Endothelial cell (in vitro differentiated cells): ENCODE measurements around the gene HOPX. TPM values are rescaled to one million over a fixed set of nuclear protein-coding genes. Genes with fewer than 3 reads are reported as not detected.
A peak's percentile ranks its signal among the peaks of the same experiment; 100 is the strongest.

ENCODE experiments used
- DNase-seq: peaks from one replicate; pipeline ENCODE4 v3.0.0; 2021; ENCODE audit warnings: low spot score
- H3K27ac Mint-ChIP-seq: one replicate; pipeline ENCODE4 v1.8.0; 2021; ENCODE audit warnings: mixed read lengths, inconsistent platforms; ENCODE audit not compliant: unreplicated experiment
- H3K27me3 Mint-ChIP-seq: one replicate; pipeline ENCODE4 v1.8.0; 2021; ENCODE audit warnings: mild to moderate bottlenecking, moderate library complexity, mixed read lengths, inconsistent platforms; ENCODE audit not compliant: unreplicated experiment
- H3K36me3 Mint-ChIP-seq: one replicate; pipeline ENCODE4 v1.8.0; 2021; ENCODE audit warnings: mild to moderate bottlenecking, low read depth, mixed read lengths, inconsistent platforms; ENCODE audit not compliant: unreplicated experiment
- H3K4me1 Mint-ChIP-seq: one replicate; pipeline ENCODE4 v1.8.0; 2021; ENCODE audit warnings: mild to moderate bottlenecking, mixed read lengths, inconsistent platforms; ENCODE audit not compliant: unreplicated experiment
- H3K4me3 Mint-ChIP-seq: one replicate; pipeline ENCODE4 v1.8.0; 2021; ENCODE audit warnings: mild to moderate bottlenecking, mixed read lengths, inconsistent platforms; ENCODE audit not compliant: unreplicated experiment
- H3K9me3 Mint-ChIP-seq: one replicate; pipeline ENCODE4 v1.8.0; 2021; ENCODE audit warnings: mixed read lengths, inconsistent platforms; ENCODE audit not compliant: unreplicated experiment
- total RNA-seq: library from RNA; stranded (reverse); fragmentation: NEBNext Ultra II Directional; extraction: Animal tissue kit (Norgen Biotek cat#: 25700); gene quantifications from one replicate; pipeline ENCODE4 v1.2.1, GENCODE V29; 2021; ENCODE audit not compliant: unreplicated experiment
- TF ChIP-seq, protein P1 (sequence below): fragments of 200-600 bp; sonication (generic); IDR thresholded peaks from one replicate; pipeline ENCODE4 v1.5.0; 2021; ENCODE audit warnings: antibody characterized with exemption; ENCODE audit not compliant: unreplicated experiment

The HOPX gene
- total RNA-seq, 1 donor from 2014 or later: 4.2 TPM

DNA sequence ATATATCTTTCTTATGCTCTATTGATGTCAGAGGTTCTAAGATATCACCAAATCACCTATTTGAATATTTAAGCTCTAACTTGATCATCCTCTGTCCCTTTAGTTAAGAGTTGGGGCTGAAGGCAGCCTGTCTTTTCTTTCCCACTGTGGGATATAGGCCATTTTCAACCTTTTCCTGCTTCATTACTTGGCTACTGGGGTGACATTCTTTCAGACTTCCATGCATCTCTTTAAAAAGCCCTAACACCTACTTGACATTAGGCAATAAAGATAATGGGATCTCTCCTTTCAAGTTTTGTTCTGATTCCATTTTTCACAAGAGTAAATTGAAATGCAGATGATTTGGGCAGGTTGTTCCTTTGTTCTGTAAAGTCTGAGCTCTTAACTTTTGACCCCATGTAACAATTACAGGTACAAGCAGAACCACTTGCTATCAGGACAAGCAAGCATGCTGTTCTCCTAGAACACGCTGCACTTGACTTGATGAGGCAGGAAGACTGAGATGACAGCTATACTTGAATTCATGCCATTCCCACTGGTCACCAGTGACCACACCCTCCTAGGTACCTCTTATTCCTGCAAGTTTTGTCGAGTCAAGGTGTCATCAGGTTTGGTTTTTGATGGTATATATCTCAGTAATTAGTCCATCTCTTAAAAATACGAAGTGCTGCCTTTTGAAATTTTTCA, 18.2 kb downstream of the HOPX start:
- TF ChIP-seq, protein P1, sequence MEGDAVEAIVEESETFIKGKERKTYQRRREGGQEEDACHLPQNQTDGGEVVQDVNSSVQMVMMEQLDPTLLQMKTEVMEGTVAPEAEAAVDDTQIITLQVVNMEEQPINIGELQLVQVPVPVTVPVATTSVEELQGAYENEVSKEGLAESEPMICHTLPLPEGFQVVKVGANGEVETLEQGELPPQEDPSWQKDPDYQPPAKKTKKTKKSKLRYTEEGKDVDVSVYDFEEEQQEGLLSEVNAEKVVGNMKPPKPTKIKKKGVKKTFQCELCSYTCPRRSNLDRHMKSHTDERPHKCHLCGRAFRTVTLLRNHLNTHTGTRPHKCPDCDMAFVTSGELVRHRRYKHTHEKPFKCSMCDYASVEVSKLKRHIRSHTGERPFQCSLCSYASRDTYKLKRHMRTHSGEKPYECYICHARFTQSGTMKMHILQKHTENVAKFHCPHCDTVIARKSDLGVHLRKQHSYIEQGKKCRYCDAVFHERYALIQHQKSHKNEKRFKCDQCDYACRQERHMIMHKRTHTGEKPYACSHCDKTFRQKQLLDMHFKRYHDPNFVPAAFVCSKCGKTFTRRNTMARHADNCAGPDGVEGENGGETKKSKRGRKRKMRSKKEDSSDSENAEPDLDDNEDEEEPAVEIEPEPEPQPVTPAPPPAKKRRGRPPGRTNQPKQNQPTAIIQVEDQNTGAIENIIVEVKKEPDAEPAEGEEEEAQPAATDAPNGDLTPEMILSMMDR: no peak
- H3K9me3 Mint-ChIP-seq: no peaks in the 10 kb centered on the region
- DNase-seq: no peak
- H3K4me1 Mint-ChIP-seq: peaks cover 4% of the 10 kb centered on the region
- peaks cover 2% of the 10 kb centered on the region for H3K27me3 Mint-ChIP-seq
- H3K27ac Mint-ChIP-seq: no peak overlapping the region
- no peak overlapping the region for H3K4me3 Mint-ChIP-seq
- H3K36me3 Mint-ChIP-seq: no peaks in the 10 kb centered on the region

DNA sequence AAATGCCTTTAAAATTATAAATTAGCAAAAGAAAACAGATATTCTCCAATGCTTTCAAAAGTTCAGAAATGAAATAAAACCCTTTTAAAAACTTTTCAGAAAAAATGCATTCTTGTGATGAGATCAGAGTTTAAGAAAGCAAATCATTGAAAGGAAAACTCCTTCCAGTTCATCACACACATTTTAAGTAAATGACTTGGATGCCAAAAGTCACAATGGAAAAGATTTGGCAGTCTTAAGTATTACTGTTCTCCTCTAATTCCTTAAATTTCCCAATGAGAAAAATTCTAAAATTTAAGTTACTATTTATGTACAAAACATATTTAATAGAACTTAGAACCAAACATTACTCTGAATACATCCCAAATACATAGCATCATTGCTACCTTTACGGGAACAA, 21.1 kb downstream of the HOPX start:
- Mint-ChIP-seq H3K9me3 (no peaks in the 10 kb centered on the region), H3K27me3 (peaks cover 10% of the 10 kb centered on the region), H3K27ac (no peak overlapping the region), H3K4me1 (peaks cover 7% of the 10 kb centered on the region), H3K36me3 (peaks cover under 1% of the 10 kb centered on the region), H3K4me3 (no peak overlapping the region)
- DNase-seq: no peak
- TF ChIP-seq, protein P1: no peak

DNA sequence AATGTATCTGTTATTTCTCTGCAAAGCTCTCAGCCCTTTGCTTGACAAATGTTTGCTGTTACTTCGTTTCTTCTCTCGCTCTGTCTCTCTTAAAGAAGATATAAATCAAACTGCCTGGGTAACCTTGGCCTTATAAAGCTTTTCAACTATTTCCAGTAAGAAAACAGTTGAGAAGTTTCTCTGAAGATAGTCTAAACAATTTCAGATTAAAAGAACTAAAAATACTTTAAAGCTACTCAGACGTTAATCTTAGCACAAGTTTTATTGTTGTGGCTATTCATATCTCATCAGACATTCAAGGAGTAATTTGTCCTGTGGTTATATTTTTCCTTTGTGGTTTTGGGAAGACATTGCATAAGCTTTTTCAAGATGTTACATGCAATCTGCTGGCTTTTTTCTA, 22.6 kb downstream of the HOPX start:
- DNase-seq: no peak
- Mint-ChIP-seq H3K9me3 (no peaks in the 10 kb centered on the region), H3K27ac (no peak overlapping the region), H3K27me3 (peaks cover 9% of the 10 kb centered on the region), H3K4me1 (peaks cover 21% of the 10 kb centered on the region), H3K4me3 (no peak overlapping the region), H3K36me3 (peaks cover 4% of the 10 kb centered on the region)
- TF ChIP-seq, protein P1: no peak

DNA sequence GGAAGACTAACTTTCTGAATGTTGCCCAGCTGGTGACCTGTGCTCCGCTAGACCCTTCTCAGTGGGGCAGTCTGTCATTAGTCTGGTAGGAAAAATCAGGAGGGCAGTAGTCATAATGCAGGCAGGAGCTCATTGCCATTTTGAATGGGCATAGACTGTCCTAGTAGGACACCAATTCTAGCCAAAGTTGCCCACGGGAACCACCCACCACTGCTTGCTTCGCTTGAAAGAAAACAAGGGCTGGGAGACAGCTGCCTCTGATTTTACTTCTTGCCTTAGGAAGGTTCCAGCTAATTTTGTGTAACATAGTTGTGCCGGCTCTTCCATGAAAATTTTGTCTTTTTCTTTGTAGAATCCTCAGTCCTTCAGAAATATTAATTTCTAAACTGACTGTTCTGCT, 23.3 kb downstream of the HOPX start:
- TF ChIP-seq, protein P1: no peak
- Mint-ChIP-seq H3K36me3 (peaks cover 4% of the 10 kb centered on the region), H3K4me1 (peaks cover 26% of the 10 kb centered on the region), H3K9me3 (no peaks in the 10 kb centered on the region), H3K27me3 (peaks cover 9% of the 10 kb centered on the region), H3K27ac (no peak overlapping the region), H3K4me3 (no peak overlapping the region)
- no peak for DNase-seq

DNA sequence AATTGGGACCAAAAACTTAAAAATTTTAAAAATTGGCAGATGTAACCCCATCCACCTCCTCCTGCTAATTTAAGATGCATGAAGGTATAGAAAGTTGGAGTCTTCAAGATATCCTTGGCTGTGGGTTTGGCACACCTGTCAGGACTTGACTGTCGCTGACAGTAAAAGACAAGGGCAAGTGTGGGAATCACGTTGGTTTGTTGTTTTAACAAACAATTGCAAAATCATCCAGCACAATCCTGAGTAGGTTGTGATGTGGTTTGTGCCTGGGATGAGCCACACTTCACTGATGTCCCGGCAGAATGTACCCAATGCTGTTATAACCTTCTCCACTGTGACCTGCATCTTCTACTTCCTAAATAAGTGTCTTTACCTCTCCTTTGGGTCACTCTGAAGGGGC, 24.0 kb downstream of the HOPX start:
- TF ChIP-seq, protein P1: no peak
- peaks cover 4% of the 10 kb centered on the region for H3K36me3 Mint-ChIP-seq
- DNase-seq: no peak
- H3K27ac Mint-ChIP-seq: no peak overlapping the region
- peak overlapping the region; percentile 87 for H3K4me3 Mint-ChIP-seq
- peaks cover 9% of the 10 kb centered on the region for H3K27me3 Mint-ChIP-seq
- H3K9me3 Mint-ChIP-seq: no peaks in the 10 kb centered on the region
- peaks cover 26% of the 10 kb centered on the region for H3K4me1 Mint-ChIP-seq
